Measurements from ENCODE around the gene HMCN1. TPM values are rescaled to one million over a fixed set of nuclear protein-coding genes. Genes with fewer than 3 reads are reported as not detected.

The HMCN1 gene
- total and polyA plus RNA-seq, 8 donors: 0.12 to 15.1 (median 0.86) TPM

- H3K27me3 ChIP-seq: no peaks in the 10 kb centered on the region
- H3K9me3 ChIP-seq: no peaks in the 10 kb centered on the region
- intact Hi-C loops (cut with DNase I; ENCODE audit: low total_unique reads): no loop called here
- WGBS, 5 donors: 30 to 44% (median 33%) methylated on average over 3 of the region's 3 CpGs
- TF ChIP-seq POLR2A (IDR thresholded peaks at IDR 0.05): no peak
- TF ChIP-seq EP300 (IDR thresholded peaks at IDR 0.05): no peak
- no peak for TF ChIP-seq CTCF (IDR thresholded peaks at IDR 0.05)
- no peak for TF ChIP-seq POLR2AphosphoS5 (IDR thresholded peaks at IDR 0.05)
- peak in 1 of 2 donors; percentile 8 for DNase-seq
- no peaks in the 10 kb centered on the region for H3K36me3 ChIP-seq
- no peak overlapping the region for H3K27ac ChIP-seq
- H3K4me3 ChIP-seq: no peak overlapping the region
- H3K4me1 ChIP-seq: no peaks in the 10 kb centered on the region
These were observed 192.4 kb downstream of the HMCN1 start for GRCh38 chr1:185926588-185926987.

GRCh38 chr1:185929776-185930175, 195.6 kb downstream of the HMCN1 start:
- Histone ChIP-seq H3K4me3 (no peak overlapping the region), H3K36me3 (no peaks in the 10 kb centered on the region), H3K4me1 (no peaks in the 10 kb centered on the region), H3K27ac (no peak overlapping the region), H3K9me3 (no peaks in the 10 kb centered on the region), H3K27me3 (no peaks in the 10 kb centered on the region)
- TF ChIP-seq POLR2AphosphoS5 (IDR thresholded peaks at IDR 0.05) (no peak), CTCF (IDR thresholded peaks at IDR 0.05) (no peak), POLR2A (IDR thresholded peaks at IDR 0.05) (no peak), EP300 (IDR thresholded peaks at IDR 0.05) (no peak)
- DNase-seq: no peak
- WGBS, 5 donors: 76 to 88% (median 82%) methylated on average over 1 of the region's 1 CpG
- intact Hi-C loops (cut with DNase I; ENCODE audit: low total_unique reads): no loop called here

GRCh38 chr1:185931438-185931837, 197.2 kb downstream of the HMCN1 start:
- 95 to 97% (median 96%) methylated on average over 2 of the region's 2 CpGs for WGBS, 5 donors
- Histone ChIP-seq H3K4me1 (no peaks in the 10 kb centered on the region), H3K4me3 (no peak overlapping the region), H3K27me3 (no peaks in the 10 kb centered on the region), H3K27ac (no peak overlapping the region), H3K9me3 (no peaks in the 10 kb centered on the region), H3K36me3 (no peaks in the 10 kb centered on the region)
- intact Hi-C loops (cut with DNase I; ENCODE audit: low total_unique reads): no loop called here
- no peak for DNase-seq
- TF ChIP-seq POLR2A (IDR thresholded peaks at IDR 0.05) (no peak), CTCF (IDR thresholded peaks at IDR 0.05) (no peak)

GRCh38 chr1:185933580-185933979, 199.4 kb downstream of the HMCN1 start:
- 88 to 92% (median 91%) methylated on average over 4 of the region's 4 CpGs for WGBS, 5 donors
- Histone ChIP-seq H3K36me3 (no peaks in the 10 kb centered on the region), H3K4me1 (no peaks in the 10 kb centered on the region), H3K4me3 (no peak overlapping the region), H3K9me3 (peaks cover 0 to 4% (median 0%) of the 10 kb centered on the region in 4 donors), H3K27me3 (no peaks in the 10 kb centered on the region), H3K27ac (no peak overlapping the region)
- intact Hi-C loops (cut with DNase I; ENCODE audit: low total_unique reads): no loop called here
- DNase-seq: no peak
- TF ChIP-seq POLR2A (IDR thresholded peaks at IDR 0.05): no peak
- TF ChIP-seq EP300 (IDR thresholded peaks at IDR 0.05): no peak
- no peak for TF ChIP-seq CTCF (IDR thresholded peaks at IDR 0.05)
- TF ChIP-seq POLR2AphosphoS5 (IDR thresholded peaks at IDR 0.05): no peak

Data from stomach (tissue), 9 donors.